ENCODE measurements around the gene IL13RA1. TPM values are rescaled to one million over a fixed set of nuclear protein-coding genes. Genes with fewer than 3 reads are reported as not detected.
"Not testable (repeated sequence)": the region's sequence is repeated elsewhere in the genome, so short reads cannot be mapped to it uniquely, and the experiment has no call there.

IL13RA1 gene
- total and polyA plus RNA-seq, 8 donors = 9.2 to 46.8 (median 19.2) TPM

- WGBS, 2 donors = 17 to 34% methylated on average over 1 of the region's 1 CpG
- DNase-seq = no peak
- FAIRE-seq = no peak
- intact Hi-C loops (cut with DNase I) = loop anchor here in 1 of 3 donors (10.0 kb wide), 1 partner anchor 158 kb away; no protein-coding TSS in a partner anchor
- Histone ChIP-seq H3K4me1 (no peaks in the 10 kb centered on the region), H3K27me3 (no peaks in the 10 kb centered on the region), H3K27ac (no peak overlapping the region), H3K4me3 (no peak overlapping the region), H3K9me3 (no peaks in the 10 kb centered on the region), H3K36me3 (no peaks in the 10 kb centered on the region)
- TF ChIP-seq CTCF (IDR thresholded peaks at IDR 0.05) = no peak
- peak in 1 of 4 donors; percentile 34 for ATAC-seq
Measured at GRCh38 chrX:118802857-118803256, 75.5 kb downstream of the IL13RA1 start.

GRCh38 chrX:118807151-118808017 is 80.0 kb downstream of the IL13RA1 start:
- DNase-seq = peak in 4 of 6 donors; percentile 7 to 49 (median 26)
- no peaks in the 10 kb centered on the region for H3K36me3 ChIP-seq
- H3K9me3 ChIP-seq = no peaks in the 10 kb centered on the region
- no peak for FAIRE-seq
- WGBS, 2 donors = 29% methylated on average over 4 of the region's 4 CpGs
- H3K4me1 ChIP-seq = no peaks in the 10 kb centered on the region
- H3K27me3 ChIP-seq = no peaks in the 10 kb centered on the region
- H3K27ac ChIP-seq = no peak overlapping the region
- TF ChIP-seq CTCF (IDR thresholded peaks at IDR 0.05) = peak in 3 of 4 donors; percentile 42 to 55 (median 53)
- peak; percentile 40 to 88 (median 82) for ATAC-seq
- intact Hi-C loops (cut with DNase I) = loop anchor here in 1 of 3 donors (10.0 kb wide), 1 partner anchor 163 kb away; no protein-coding TSS in a partner anchor
- H3K4me3 ChIP-seq = no peak overlapping the region

- DNase-seq; H3K4me3 ChIP-seq; intact Hi-C loops (cut with DNase I); H3K27ac ChIP-seq; H3K9me3 ChIP-seq; H3K4me1 ChIP-seq; H3K36me3 ChIP-seq; ATAC-seq: not testable (repeated sequence)
- peak; percentile 70 for FAIRE-seq
- peaks cover 0 to 10% (median 0%) of the 10 kb centered on the region in 4 donors for H3K27me3 ChIP-seq
- WGBS, 2 donors = 78 to 84% methylated on average over 4 of the region's 4 CpGs
Measured at GRCh38 chrX:118817257-118817656, 89.9 kb downstream of the IL13RA1 start.

- WGBS, 2 donors = 4 to 30% methylated on average over 50 to 51 of the region's 51 CpGs
- no peaks in the 10 kb centered on the region for H3K9me3 ChIP-seq
- peak within 1 kb of the TSS in 2 of 4 donors; percentile 18 to 34 for H3K4me3 ChIP-seq
- no peak for FAIRE-seq
- H3K4me1 ChIP-seq = no peaks in the 10 kb centered on the region
- no peak within 1 kb of the TSS for H3K27ac ChIP-seq
- intact Hi-C loops (cut with DNase I) = no loop called here
- H3K27me3 ChIP-seq = peaks cover 0 to 39% (median 3%) of the 10 kb centered on the region in 4 donors
- peak in 5 of 6 donors; percentile 8 to 66 (median 40) for DNase-seq
- no peak for TF ChIP-seq CTCF (IDR thresholded peaks at IDR 0.05)
- ATAC-seq = peak; percentile 48 to 82 (median 80)
- no peaks in the 10 kb centered on the region for H3K36me3 ChIP-seq
Measured at GRCh38 chrX:118823263-118824172, 96.1 kb downstream of the IL13RA1 start, which contains the start of gene ZCCHC12. ZCCHC12 (plus strand) TSS chrX:118823824; CDS start chrX:118825245, 1,421 bp downstream.
